ENCODE data around the gene MATN4.
"Not testable (repeated sequence)": the region's sequence is repeated elsewhere in the genome, so short reads cannot be mapped to it uniquely, and the experiment has no call there.

DNA sequence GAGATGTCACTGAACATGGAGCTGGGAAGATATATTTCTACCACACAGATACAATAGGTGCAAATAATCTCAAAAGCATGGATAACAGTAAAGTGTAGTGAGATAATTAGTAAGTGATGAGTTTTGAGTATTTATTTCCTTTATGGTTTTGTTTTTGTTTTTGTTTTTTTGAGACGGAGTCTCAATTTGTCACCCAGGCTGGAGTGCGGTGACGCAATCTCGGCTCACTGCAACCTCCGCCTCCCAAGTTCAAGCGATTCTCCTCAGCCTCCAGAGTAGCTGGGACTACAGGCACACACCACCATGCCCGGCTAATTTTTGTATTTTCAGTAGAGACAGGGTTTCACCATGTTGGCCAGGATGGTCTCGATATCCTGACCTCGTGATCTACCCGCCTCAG is 42.7 kb upstream of the MATN4 start:
- TF ChIP-seq, protein P1, sequence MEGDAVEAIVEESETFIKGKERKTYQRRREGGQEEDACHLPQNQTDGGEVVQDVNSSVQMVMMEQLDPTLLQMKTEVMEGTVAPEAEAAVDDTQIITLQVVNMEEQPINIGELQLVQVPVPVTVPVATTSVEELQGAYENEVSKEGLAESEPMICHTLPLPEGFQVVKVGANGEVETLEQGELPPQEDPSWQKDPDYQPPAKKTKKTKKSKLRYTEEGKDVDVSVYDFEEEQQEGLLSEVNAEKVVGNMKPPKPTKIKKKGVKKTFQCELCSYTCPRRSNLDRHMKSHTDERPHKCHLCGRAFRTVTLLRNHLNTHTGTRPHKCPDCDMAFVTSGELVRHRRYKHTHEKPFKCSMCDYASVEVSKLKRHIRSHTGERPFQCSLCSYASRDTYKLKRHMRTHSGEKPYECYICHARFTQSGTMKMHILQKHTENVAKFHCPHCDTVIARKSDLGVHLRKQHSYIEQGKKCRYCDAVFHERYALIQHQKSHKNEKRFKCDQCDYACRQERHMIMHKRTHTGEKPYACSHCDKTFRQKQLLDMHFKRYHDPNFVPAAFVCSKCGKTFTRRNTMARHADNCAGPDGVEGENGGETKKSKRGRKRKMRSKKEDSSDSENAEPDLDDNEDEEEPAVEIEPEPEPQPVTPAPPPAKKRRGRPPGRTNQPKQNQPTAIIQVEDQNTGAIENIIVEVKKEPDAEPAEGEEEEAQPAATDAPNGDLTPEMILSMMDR (IDR thresholded peaks at IDR 0.05), result not testable (repeated sequence)
- TF ChIP-seq POLR2A (IDR thresholded peaks at IDR 0.05), result not testable (repeated sequence)
